NCI-H1092 treated with DMSO at 0.1 percent for 48 hours (cell line): ENCODE data around the gene MBD3L2.

Experiments
- DNase-seq: peaks from one replicate; lab custom pipeline; 2025; lab: John Stamatoyannopoulos, UW

MBD3L2 gene

DNA sequence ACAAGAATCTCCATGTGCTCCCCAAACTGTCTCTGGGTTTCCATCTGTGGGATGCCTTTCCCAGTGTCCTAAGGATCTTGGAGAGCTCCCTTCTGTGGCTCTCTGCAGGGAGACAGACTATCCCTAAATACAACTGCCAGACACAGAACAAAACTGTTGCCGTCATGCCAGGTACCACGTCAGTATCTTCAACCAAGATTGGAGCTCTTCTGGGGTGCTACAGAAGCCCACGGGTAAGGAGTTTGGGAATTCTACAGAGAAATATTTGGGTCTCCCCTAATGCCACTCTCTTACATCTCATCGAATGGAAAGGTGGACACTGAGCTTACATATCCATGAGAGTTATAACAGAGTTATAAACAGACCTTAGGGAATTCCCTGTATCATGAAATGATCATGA lies 14.2 kb downstream of the MBD3L2 start:
- no peak for DNase-seq

DNA sequence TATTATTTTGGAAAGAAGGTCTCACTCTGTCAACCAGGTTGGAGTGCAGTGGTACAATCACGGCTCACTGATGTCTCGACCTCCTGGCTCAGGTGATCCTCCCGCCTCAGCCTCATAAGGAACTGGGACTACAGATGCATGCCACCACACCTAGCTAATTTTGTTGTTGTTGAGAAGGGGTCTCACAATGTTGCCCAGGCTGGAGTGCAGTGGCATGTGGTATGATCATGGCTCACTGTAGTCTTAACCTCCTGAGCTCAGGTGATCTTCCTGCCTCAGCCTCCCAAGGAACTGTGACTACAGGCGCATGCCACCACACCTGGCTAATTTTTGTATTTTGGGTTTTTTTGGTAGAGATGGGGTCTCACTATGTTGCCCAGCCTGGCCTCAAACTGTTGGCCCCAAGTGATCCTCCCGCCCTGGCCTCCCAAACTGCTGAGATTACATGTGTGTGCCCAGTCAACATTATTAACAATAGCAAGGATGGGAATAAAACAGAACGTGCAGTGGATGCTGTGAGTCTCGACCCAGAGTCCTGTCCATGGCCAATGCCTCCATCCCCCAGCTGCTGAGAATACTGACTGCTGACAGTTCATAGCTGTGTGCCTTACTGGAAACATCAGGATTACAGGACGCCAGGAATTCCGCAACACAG lies 14.8 kb downstream of the MBD3L2 start:
- no peak for DNase-seq

DNA sequence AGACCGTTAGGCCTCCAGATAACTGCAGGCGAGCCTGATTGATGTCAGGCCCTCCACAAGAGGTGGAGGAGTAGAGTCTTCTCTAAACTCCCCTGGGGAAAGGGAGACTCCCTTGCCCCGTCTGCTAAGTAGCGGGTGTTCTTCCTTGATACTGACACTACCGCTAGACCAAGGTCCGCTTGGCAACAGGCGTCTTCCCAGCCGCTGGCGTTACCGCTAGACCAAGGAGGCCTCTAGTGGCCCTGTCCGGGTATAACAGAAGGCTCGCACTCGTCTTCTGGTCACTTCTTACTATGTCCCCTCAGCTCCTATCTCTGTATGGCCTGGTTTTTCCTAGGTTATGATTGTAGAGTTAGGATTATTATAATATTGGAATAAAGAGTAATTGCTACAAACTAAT lies 18.0 kb downstream of the MBD3L2 start:
- DNase-seq = peak; percentile 50

DNA sequence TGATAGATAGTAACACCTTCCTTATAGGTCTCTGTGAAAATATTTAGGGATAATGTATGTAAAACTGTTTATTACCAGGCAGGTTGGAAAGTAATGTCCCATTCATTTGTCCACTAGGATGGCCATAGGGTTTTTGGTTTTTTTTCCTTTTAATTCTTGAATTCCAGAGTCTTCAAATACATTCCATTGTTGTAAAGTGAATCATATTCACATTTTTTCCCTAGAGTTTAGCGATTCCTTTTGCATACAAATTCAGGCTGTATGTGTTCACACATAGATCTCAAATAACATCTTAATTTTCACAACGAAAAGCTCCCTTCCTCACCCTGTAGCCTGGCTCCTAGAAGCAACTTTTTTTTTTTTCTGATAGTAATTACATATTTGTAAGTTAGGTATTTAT lies 18.6 kb downstream of the MBD3L2 start:
- DNase-seq = no peak

DNA sequence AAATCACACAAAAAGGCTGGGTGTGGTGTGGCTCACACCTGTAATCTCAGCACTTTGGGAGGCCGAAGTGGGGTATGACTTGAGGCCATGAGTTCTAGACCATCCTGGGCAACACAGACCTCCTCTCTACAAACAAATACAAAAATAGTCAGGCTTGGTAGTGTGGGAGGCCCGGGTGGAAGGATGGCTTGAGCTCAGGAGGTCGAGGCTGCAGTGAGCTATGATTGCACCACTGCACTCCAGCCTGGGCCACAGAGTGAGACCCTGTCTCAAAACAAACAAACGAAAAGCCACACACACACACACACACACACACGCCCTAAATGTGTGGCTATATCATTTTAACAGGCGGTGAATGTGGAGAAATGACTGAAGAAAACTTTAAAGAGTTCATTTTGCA lies 19.5 kb downstream of the MBD3L2 start:
- DNase-seq = no peak

DNA sequence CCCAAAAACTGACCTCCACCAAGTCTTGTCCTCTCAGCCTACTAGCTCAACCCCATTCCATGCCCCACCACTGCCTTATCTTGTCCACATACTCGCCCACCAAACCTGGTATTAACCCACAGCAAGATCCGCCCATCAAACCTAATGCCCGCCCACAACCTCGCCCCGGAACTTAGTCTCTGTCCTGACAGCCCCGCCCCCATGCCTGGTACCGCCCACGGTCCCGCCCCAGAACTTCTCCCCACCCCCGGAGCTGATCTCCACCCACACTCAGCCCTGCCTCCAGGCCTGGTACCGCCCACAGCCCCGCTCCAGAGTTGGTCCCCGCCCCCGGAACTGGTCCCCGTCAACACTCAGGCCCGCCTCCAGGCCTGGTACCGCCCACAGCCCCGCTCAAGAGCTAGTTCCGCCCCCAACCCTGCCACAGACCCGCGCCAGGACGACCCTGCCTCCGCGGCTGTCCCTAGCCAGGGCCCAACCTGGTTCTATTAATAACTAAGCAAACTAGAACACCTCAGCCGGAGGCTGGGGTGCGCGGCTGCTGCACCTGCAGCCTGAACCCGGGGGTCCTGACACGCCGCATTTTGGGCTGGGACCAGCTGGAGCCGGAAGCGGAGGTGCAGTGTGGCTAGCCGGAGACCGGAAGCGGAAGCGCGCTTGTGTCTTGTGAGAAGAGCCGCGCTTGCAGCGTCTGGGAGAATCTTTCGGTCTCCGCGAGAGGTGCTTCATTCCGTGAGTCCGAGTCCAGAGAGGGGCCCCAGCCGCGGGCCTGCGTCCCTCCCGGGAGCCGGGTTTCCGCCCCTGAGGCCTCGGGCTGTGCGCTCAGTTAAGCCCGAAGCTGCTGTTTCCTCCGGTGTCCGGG lies 20.2 kb downstream of the MBD3L2 start, which contains the start of gene ZNF557:
ZNF557 (plus strand) TSS at position 662 of the 862 bp plus-strand sequence. CDS start 5,372 bp downstream, outside the sequence.
- DNase-seq = peak; percentile 95

DNA sequence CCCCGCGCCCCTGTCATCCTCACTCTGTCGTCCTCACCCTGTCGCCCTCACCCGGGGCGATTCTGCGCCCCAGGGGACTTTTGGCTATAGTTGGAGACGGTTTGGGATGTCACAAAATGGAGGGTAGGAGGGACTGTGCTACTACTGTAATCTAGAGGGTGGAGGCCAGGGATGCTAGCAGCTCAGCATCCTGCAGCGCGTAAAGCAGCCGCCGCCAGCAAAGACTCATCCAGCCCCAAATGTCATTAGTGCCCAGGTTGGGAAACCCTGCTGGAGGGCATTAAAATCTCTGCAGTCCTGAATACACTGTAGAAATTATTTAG lies 20.7 kb downstream of the MBD3L2 start:
- no peak for DNase-seq

DNA sequence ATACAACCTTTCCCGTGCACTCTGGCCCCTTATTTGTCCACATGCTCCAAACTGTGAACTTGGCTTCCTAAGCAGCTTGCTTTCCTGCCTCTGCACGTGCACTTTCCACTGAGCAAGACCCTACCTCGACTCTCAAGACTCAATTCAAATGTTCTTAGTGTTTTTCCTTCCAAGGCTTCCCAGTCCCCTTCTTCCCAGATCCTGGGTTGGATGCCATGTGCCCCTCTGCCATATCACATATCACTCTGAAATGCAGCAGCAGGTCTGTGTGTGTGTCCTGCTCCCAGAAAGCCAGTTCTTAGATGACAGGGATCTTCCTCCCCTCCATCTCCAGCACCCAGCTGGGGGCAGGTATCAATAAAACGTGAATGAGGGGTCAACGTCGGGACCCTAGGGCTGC lies 23.4 kb downstream of the MBD3L2 start:
- no peak for DNase-seq

DNA sequence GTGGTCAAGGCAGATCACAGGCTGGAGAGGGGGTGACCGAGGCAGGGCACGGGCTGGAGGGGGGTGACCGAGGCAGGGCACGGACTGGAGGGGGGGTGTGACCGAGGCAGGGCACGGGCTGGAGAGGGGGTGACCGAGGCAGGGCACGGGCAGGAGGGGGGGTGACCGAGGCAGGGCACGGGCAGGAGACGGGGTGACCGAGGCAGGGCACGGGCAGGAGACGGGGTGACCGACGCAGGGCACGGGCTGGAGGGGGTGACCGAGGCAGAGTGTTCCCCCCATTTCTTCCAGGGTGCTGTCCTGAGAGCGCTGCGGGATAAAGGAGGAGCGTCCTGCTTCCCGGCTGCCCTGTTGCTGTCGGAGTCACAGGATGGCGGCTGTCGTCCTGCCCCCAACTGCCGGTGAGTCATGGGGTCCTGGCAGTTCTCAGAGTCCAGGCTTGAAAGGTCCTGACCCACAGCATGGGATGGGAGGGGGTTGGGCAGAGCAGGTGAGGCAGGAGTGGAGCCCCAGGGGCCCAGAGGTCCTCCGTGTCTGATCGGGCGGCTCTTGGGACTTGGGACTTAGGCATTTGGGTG lies 25.7 kb downstream of the MBD3L2 start:
- no peak for DNase-seq

DNA sequence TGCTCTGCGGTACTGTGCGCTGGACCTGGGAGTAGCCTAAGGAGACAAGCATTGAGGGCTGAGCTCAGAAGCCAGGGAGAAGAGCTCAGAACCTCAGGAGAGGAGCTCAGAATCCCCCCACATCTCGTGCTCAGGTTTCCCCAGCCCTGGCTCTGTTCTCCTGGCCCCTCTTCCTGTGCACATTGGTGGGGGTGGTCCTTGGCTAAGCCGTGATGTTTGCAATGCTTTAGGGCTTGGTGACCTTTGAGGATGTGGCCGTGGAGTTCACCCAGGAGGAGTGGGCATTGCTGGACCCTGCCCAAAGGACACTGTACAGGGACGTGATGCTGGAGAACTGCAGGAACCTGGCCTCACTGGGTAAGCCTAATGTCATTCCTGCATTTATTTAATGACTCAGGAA lies 27.0 kb downstream of the MBD3L2 start:
- no peak for DNase-seq

DNA sequence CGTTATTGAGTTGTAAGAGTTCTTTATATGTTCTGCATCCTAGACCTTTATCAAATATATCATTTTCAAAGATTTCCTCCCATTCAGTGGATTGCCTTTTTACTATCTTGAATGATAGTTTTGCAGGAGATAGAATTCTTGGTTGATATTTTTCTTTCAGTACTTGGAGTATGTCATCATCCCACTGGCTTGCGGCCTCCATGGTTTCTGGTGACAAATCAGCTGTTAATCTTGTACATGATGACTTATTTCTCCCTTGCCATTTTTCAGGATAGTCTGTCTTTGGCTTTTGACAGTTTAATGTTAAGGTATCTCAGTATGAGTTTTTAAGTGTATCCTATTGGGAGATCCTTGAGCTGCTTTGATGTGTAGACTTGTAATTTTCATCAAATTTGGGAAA lies 28.9 kb downstream of the MBD3L2 start:
- DNase-seq = no peak

DNA sequence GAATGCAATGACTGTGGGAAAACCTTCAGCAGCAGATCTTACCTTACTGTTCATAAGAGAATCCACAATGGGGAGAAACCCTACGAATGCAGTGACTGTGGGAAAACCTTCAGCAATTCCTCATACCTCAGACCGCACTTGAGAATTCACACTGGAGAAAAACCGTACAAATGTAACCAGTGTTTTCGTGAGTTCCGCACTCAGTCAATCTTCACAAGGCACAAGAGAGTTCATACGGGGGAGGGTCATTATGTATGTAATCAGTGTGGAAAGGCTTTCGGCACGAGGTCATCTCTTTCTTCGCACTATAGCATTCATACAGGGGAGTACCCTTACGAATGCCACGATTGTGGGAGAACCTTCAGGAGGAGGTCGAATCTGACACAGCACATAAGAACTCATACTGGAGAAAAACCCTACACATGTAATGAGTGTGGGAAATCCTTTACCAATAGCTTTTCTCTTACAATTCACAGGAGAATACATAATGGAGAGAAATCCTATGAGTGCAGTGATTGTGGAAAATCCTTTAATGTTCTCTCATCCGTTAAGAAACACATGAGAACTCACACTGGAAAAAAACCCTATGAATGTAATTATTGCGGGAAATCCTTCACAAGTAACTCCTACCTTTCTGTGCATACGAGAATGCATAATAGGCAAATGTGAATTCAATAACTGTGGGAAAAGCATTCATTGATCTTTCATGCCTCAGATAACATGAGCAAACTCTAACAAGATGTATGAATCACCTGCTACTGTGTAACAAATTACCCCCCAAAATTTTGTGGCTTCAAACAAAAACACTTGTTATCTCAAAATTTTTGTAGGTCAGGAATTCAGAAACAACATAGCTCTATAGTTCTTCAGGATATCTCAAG lies 34.2 kb downstream of the MBD3L2 start:
- no peak for DNase-seq

DNA sequence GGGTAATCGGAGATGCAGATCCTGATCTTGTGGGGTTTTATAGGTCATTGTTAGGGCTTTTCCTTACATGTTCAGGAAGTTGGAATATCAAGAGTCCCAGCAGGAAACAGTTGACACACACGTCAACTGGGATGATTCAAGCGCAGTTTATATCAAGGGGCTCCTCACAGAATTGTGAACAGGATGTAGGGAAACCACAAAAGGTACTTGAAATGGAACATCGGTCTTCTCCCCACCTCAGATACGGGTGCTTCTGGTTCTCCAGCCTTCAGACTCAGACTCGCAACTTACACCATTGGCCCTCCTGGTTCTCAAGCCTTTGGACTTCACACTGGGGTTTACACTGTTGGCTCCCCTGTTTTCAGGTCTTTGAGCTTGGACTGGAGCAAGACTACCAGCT lies 39.9 kb downstream of the MBD3L2 start:
- no peak for DNase-seq

DNA sequence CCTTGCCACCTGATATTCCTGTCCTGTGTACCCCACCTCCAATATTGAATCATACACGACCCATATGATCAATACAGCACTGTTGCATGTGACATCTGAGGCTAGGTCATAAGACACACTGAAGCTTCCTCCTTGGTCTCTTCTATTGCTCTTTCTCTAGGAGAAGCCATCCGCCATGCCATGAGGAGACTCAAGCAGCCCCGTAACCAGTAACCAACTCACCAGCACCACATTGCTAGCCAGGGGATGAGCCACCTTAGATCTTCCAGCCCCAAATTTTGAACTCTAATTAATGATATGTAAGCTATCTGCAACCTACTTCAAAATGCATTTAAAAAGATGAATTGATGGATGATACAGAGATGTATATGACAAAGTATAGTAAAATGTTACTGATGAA lies 49.0 kb downstream of the MBD3L2 start:
- DNase-seq = no peak

DNA sequence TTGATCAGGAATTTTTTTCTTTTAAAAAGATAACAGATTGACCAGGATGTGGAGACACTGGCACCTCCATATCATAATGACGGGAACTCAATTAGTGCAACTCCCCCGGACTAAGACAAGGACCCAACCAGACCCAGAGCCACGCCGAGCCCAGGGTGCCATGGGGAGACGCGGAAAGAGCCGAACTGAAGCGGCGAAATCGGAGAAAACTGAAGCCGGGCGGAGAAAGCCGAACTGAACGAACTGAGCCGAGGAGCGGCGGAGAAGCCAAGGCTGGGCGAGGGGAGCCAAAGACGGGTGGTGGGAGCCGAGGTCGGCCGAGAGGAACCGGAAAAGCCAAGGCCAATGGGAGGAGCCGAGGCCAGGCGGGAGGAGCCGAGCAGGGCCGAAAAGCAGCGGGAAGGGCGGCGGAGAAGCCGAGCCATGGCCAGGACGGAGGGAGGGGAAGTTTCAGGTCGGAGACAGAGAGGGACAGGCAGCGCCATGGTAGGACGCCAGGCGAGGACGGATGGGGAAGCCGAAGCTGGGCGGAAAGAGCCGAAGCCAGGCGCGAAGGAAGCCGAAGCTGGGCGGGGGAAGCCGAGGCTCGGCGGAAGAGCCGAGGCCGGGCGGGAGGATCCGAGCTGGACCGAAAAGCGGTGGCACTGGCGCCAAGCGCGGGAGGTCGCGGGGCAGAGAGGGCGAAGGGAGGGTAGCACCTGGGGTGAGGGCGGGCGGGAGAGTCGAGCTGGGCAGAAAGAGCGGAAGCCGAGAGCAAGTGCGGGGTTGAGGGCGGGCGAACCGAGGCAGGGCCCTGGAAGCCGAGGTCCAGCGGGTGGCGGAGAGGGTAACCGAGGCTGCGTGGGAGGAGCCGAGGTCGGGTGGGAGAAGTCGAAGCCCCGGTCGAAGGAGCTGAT lies 49.8 kb downstream of the MBD3L2 start:
- peak; percentile 99 for DNase-seq

DNA sequence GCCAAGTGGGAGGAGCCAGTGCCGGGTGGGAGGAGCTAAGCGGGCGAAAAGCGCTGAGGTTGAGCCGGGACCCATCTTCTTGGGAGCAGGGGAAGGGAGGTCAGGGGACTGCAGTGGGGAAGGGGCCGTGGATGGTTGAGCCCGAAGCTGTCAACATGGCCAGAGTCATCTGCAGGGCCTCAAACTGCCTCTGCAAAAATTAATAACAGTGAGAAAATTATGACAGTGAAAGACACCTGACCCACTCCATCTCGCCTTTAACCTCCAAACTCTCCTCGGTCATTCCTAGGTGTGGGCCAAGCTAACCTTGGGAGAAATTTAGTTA lies 50.4 kb downstream of the MBD3L2 start:
- DNase-seq = no peak
